Heart right ventricle (tissue), 16 donors: ENCODE results near the gene NPAS4. TPM values are rescaled to one million over a fixed set of nuclear protein-coding genes. Genes with fewer than 3 reads are reported as not detected.
A peak's percentile ranks its signal among the peaks of the same experiment; 100 is the strongest.
"Not testable (repeated sequence)": the region's sequence is repeated elsewhere in the genome, so short reads cannot be mapped to it uniquely, and the experiment has no call there.

Source experiments
- ATAC-seq, 8 donors: fragments of 200-7000 bp; cut with Tn5 transposase; one replicate each; pipeline ENCODE4 v1.9.1; 2020; ENCODE audit warnings: mild to moderate bottlenecking in 8 of 8, moderate library complexity in 8 of 8, moderate number of reproducible peaks in 1 of 8
- DNase-seq, 2 donors: peaks; one replicate each; pipeline ENCODE4 v3.0.0-alpha.2; 2020
- H3K27ac ChIP-seq, 10 donors: fragments of 200-600 bp; sonication (generic) in 2 of 10; one replicate each; pipeline versions ENCODE4 v1.5.0 to v1.8.0; 2020 to 2022; ENCODE audit warnings: mild to moderate bottlenecking in 3 of 10
- H3K27me3 ChIP-seq, 7 donors: fragments of 200-600 bp; one replicate each; pipeline ENCODE4 v1.8.0; 2021 to 2022; ENCODE audit warnings: mild to moderate bottlenecking in 2 of 7
- H3K36me3 ChIP-seq, 9 donors: fragments of 200-600 bp; sonication (generic) in 1 of 9; one replicate each; pipeline versions ENCODE4 v1.5.0 to v1.8.0; 2020 to 2022; ENCODE audit warnings: mild to moderate bottlenecking in 2 of 9
- H3K4me1 ChIP-seq, 9 donors: fragments of 200-600 bp; sonication (generic) in 1 of 9; one replicate each; pipeline versions ENCODE4 v1.5.0 to v1.8.0; 2020 to 2022; ENCODE audit warnings: mild to moderate bottlenecking in 4 of 9
- H3K4me3 ChIP-seq, 10 donors: fragments of 200-600 bp; sonication (generic) in 2 of 10; one replicate each; pipeline versions ENCODE4 v1.5.0 to v1.8.0; 2020 to 2022; ENCODE audit warnings: mild to moderate bottlenecking in 7 of 10, moderate library complexity in 2 of 10
- H3K9me3 ChIP-seq, 11 donors: fragments of 200-600 bp in 10 of 11; sonication (generic) in 2 of 11; one replicate each; pipeline versions ENCODE4 v1.5.0 to v1.8.0; 2013 to 2022; ENCODE audit warnings: mild to moderate bottlenecking in 2 of 11, control low read depth in 1 of 11, moderate library complexity in 1 of 11
- CTCF ChIP-seq, 9 donors: fragments of 200-600 bp; sonication (generic) in 2 of 9; IDR thresholded peaks; one replicate each; pipeline versions ENCODE4 v1.5.0 to v1.8.0; 2021 to 2022; ENCODE audit warnings: antibody characterized with exemption in 9 of 9, mild to moderate bottlenecking in 5 of 9, moderate library complexity in 1 of 9
- WGBS, 2 donors: extraction: QIAGEN DNeasy Blood & Tissue Kit; methylation state at CpG; one replicate each; pipeline ENCODE4 v1.1.7; 2013; ENCODE audit warnings: inconsistent platforms in 1 of 2; 5-methylcytosine and 5-hydroxymethylcytosine counted together
- intact Hi-C, 10 donors: fragments of 100-400 bp; cut with DNase I; formaldehyde crosslinking; loops; one replicate each; pipeline versions ENCODE4 v1.11.1 to v1.14.2; 2022
- polyA plus RNA-seq, 2 donors: library from polyadenylated mRNA; stranded (reverse); fragments of 200-250 nt; gene quantifications; one replicate each; pipeline ENCODE4 v1.2.3, GENCODE V29; 2013
- total RNA-seq, 10 donors: library from RNA; stranded (reverse); fragmentation: NEBNext Ultra II Directional in 3 of 10; extraction: Animal tissue kit (Norgen Biotek cat#: 25700) in 3 of 10; gene quantifications; one replicate each; pipeline versions ENCODE4 v1.2.1 to v1.2.4, GENCODE V29; 2021 to 2023
- donor health status: Arrhythmogenic right ventricular cardiomyopathy.
- donor health status: ischemic (EF 13 %, LVEDD 7.1; RV severe dilation, severe dysfunction).
- donor health status: healthy with polysubstance abuse.
- donor health status: DM: no; HTN: yes; CAD: no.
- donor health status: DM: no; HTN: no; CAD: no.
- donor health status: ischemic (EF 25% LVEDD 6.9; RV normal size, moderate dysfunction).
- donor health status: ischemic (EF 25% LVEDD 5.7; RV mildly dilated, moderate dysfunction).
- donor health status: healthy.
- donor health status: DM: yes; HTN: yes; CAD: no.
- donor health status: Ischemic cardiomyopathy.
- donor health status: ischemic (EF 35%, LVEDD 5.7; RV mildly dilated, moderate dysfunction).
- donor health status: nonischemic (EF 11% LVEDD 7.7; RV severe dilation, severe dysfunction).
- donor health status: DM: yes; HTN: yes; CAD: no.
- donor health status: PGD.
- donor health status: ischemic (EF 29% LVEDD 5.4; RV normal size, mild dysfunction).
- donor health status: nonischemic (EF 23%, LVEDD 6.1; RV moderate dilation, normal function).

Gene NPAS4
- total and polyA plus RNA-seq, 12 donors: 0.04 TPM; not detected in 11

- peak; percentile 59 to 88 (median 73) for TF ChIP-seq CTCF (IDR thresholded peaks at IDR 0.05)
- Histone ChIP-seq H3K9me3 (no peaks in the 10 kb centered on the region), H3K27ac (no peak overlapping the region), H3K36me3 (peaks cover 0 to 33% (median 4%) of the 10 kb centered on the region in 9 donors), H3K27me3 (no peaks in the 10 kb centered on the region), H3K4me1 (no peaks in the 10 kb centered on the region), H3K4me3 (no peak overlapping the region)
- WGBS, 2 donors: 27 to 31% methylated on average over 9 of the region's 9 CpGs
- ATAC-seq (peak; percentile 64 to 91 (median 76)), DNase-seq (peak; percentile 54 to 68)
- intact Hi-C loops: loop anchor here in 5 of 10 donors (1.0 to 2.0 kb wide), 2 partner anchors 21 to 22 kb away; no protein-coding TSS in a partner anchor
Measured at GRCh38 chr11:66429983-66430602, 9.3 kb downstream of the NPAS4 start.

GRCh38 chr11:66431287-66431686, 10.5 kb downstream of the NPAS4 start:
- DNase-seq, H3K27ac ChIP-seq, ATAC-seq, H3K4me1 ChIP-seq, H3K4me3 ChIP-seq, H3K9me3 ChIP-seq, H3K27me3 ChIP-seq: not testable (repeated sequence)
- peaks cover 0 to 45% (median 15%) of the 10 kb centered on the region in 9 donors for H3K36me3 ChIP-seq
- intact Hi-C loops: loop anchor here in 2 of 10 donors (2.0 kb wide), 1 partner anchor 22 kb away; no protein-coding TSS in a partner anchor

GRCh38 chr11:66431871-66432329, 11.1 kb downstream of the NPAS4 start:
- intact Hi-C loops: loop anchor here in 2 of 10 donors (2.0 kb wide), 1 partner anchor 23 kb away; no protein-coding TSS in a partner anchor
- H3K36me3 ChIP-seq: peaks cover 0 to 51% (median 15%) of the 10 kb centered on the region in 9 donors
- not testable (repeated sequence) for ATAC-seq, DNase-seq, H3K4me1 ChIP-seq, H3K9me3 ChIP-seq, H3K27ac ChIP-seq, H3K27me3 ChIP-seq, H3K4me3 ChIP-seq
- WGBS, 2 donors: 88 to 91% methylated on average over 8 of the region's 8 CpGs

GRCh38 chr11:66432597-66432996, 11.8 kb downstream of the NPAS4 start:
- Histone ChIP-seq H3K4me1 (peaks cover 0 to 4% (median 2%) of the 10 kb centered on the region in 9 donors), H3K36me3 (peaks cover 0 to 54% (median 15%) of the 10 kb centered on the region in 9 donors), H3K9me3 (no peaks in the 10 kb centered on the region), H3K4me3 (no peak overlapping the region), H3K27ac (no peak overlapping the region), H3K27me3 (no peaks in the 10 kb centered on the region)
- DNase-seq (no peak), ATAC-seq (no peak)
- 88 to 91% methylated on average over 7 of the region's 7 CpGs for WGBS, 2 donors
- TF ChIP-seq CTCF (IDR thresholded peaks at IDR 0.05): no peak
- intact Hi-C loops: no loop called here

- H3K4me1 ChIP-seq: peaks cover 3 to 12% (median 10%) of the 10 kb centered on the region in 9 donors
- no peak for TF ChIP-seq CTCF (IDR thresholded peaks at IDR 0.05)
- peak overlapping the region in 9 of 10 donors; percentile 70 to 95 (median 83) for H3K27ac ChIP-seq
Measured at GRCh38 chr11:66437979-66438503, 17.2 kb downstream of the NPAS4 start.

More at GRCh38 chr11:66437979-66438503, 17.2 kb downstream of the NPAS4 start:
- ATAC-seq (no peak), DNase-seq (no peak)
- Histone ChIP-seq H3K4me3 (peak overlapping the region; percentile 74 to 96 (median 83)), H3K9me3 (peaks cover 0 to 4% (median 0%) of the 10 kb centered on the region in 11 donors), H3K36me3 (peaks cover 0 to 41% (median 15%) of the 10 kb centered on the region in 9 donors), H3K27me3 (no peaks in the 10 kb centered on the region)
- intact Hi-C loops: loop anchor here in 1 of 10 donors (2.0 kb wide), 1 partner anchor 29 kb away; no protein-coding TSS in a partner anchor
- WGBS, 2 donors: 8 to 9% methylated on average over 12 of the region's 12 CpGs
